ENCODE measurements around the gene SLC38A4. TPM values are rescaled to one million over a fixed set of nuclear protein-coding genes. Genes with fewer than 3 reads are reported as not detected.

SLC38A4 gene
- polyA plus RNA-seq, 3 donors, result not detected

DNA sequence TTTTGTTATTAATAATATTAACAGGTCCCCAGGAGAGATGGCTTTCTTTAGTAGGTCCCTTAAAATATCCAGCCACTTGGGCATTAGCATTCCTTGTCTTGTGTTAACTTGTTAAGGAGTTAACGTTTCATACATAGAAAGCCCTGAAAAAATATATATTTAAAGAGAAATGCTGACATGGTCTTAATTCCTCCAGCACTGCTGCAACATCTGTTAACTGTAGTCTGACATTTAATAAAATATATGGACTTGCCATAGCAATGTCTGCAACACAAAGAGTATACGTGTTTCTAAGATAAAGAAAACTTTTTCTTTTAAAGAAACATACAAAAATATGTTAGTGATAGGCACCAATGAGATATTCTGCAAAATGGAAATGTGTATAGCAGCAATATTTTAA lies 10.0 kb downstream of the SLC38A4 start:
- TF ChIP-seq, protein P1, sequence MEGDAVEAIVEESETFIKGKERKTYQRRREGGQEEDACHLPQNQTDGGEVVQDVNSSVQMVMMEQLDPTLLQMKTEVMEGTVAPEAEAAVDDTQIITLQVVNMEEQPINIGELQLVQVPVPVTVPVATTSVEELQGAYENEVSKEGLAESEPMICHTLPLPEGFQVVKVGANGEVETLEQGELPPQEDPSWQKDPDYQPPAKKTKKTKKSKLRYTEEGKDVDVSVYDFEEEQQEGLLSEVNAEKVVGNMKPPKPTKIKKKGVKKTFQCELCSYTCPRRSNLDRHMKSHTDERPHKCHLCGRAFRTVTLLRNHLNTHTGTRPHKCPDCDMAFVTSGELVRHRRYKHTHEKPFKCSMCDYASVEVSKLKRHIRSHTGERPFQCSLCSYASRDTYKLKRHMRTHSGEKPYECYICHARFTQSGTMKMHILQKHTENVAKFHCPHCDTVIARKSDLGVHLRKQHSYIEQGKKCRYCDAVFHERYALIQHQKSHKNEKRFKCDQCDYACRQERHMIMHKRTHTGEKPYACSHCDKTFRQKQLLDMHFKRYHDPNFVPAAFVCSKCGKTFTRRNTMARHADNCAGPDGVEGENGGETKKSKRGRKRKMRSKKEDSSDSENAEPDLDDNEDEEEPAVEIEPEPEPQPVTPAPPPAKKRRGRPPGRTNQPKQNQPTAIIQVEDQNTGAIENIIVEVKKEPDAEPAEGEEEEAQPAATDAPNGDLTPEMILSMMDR (IDR thresholded peaks at IDR 0.05), result no peak
- Histone ChIP-seq H3K27me3 (ENCODE audit: control insufficient read depth in 2 of 2, insufficient read depth in 2 of 2, low read length in 2 of 2) (no peaks in the 10 kb centered on the region), H4K20me1 (ENCODE audit: insufficient read depth, low read length) (no peaks in the 10 kb centered on the region), H3K4me2 (replicated peaks; ENCODE audit: extremely low read depth, low read length, poor library complexity, severe bottlenecking) (no peak overlapping the region), H3K27ac (ENCODE audit: low read depth in 1 of 2, low read length in 2 of 2) (no peak overlapping the region), H3K9me3 (replicated peaks in 1 of 2; ENCODE audit: control insufficient read depth in 1 of 2, insufficient read depth in 1 of 2, low read length in 2 of 2) (no peaks in the 10 kb centered on the region), H3K4me1 (ENCODE audit: control insufficient read depth in 1 of 2, insufficient read depth in 2 of 2, low read length in 2 of 2) (no peaks in the 10 kb centered on the region), H3K79me2 (ENCODE audit: insufficient read depth, low read length) (no peaks in the 10 kb centered on the region), H2AFZ (ENCODE audit: insufficient read depth, low read depth, low read length, poor library complexity, severe bottlenecking) (no peak overlapping the region), H3K4me3 (replicated peaks in 1 of 3; ENCODE audit: low read depth in 2 of 3, low read length in 3 of 3) (no peak overlapping the region), H3K36me3 (replicated peaks in 1 of 2; ENCODE audit: control insufficient read depth in 1 of 2, insufficient read depth in 2 of 2, low read length in 2 of 2) (no peaks in the 10 kb centered on the region), H3K9ac (ENCODE audit: insufficient read depth, low read length, poor library complexity, severe bottlenecking) (no peak overlapping the region)
- no CpG with 5 or more reads among the region's 2 CpGs for WGBS (ENCODE audit: insufficient coverage)
- H3K4me3 Mint-ChIP-seq, result no peak overlapping the region
- peaks cover 0 to 3% (median 0%) of the 10 kb centered on the region in 7 donors for H3K9me3 Mint-ChIP-seq
- intact Hi-C loops (cut with micrococcal nuclease), result no loop called here
- DNase-seq, result no peak
- peaks cover 0 to 6% (median 4%) of the 10 kb centered on the region in 3 donors for H3K27me3 Mint-ChIP-seq (ENCODE audit: low read depth in 3 of 3)
- no peaks in the 10 kb centered on the region for H3K36me3 Mint-ChIP-seq
- no peak overlapping the region for H3K27ac Mint-ChIP-seq
- no peaks in the 10 kb centered on the region for H3K4me1 Mint-ChIP-seq

DNA sequence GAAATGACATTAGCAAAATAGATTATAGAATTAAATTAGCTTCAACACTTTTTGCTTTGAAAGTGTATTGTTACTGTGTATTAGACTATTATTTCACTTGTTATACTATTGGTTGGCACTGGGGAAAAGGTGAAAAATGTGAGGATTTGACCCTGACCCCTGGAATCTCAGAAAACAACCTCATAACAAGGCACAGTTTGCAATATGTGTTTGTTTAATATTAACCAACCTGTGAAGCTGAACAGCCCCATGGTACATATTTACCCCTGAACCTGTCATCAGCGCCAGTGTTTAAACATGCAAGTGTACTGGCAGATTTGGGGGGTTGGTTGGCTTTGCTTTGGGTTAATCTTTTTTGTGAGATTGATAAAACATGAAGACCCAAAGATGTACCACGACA lies 11.7 kb downstream of the SLC38A4 start:
- H3K4me1 Mint-ChIP-seq, result no peaks in the 10 kb centered on the region
- Histone ChIP-seq H2AFZ (ENCODE audit: insufficient read depth, low read depth, low read length, poor library complexity, severe bottlenecking) (no peak overlapping the region), H3K4me3 (replicated peaks in 1 of 3; ENCODE audit: low read depth in 2 of 3, low read length in 3 of 3) (no peak overlapping the region), H3K27ac (ENCODE audit: low read depth in 1 of 2, low read length in 2 of 2) (no peak overlapping the region), H3K27me3 (ENCODE audit: control insufficient read depth in 2 of 2, insufficient read depth in 2 of 2, low read length in 2 of 2) (no peaks in the 10 kb centered on the region), H3K9me3 (replicated peaks in 1 of 2; ENCODE audit: control insufficient read depth in 1 of 2, insufficient read depth in 1 of 2, low read length in 2 of 2) (no peaks in the 10 kb centered on the region), H4K20me1 (ENCODE audit: insufficient read depth, low read length) (no peaks in the 10 kb centered on the region), H3K9ac (ENCODE audit: insufficient read depth, low read length, poor library complexity, severe bottlenecking) (no peak overlapping the region), H3K4me1 (ENCODE audit: control insufficient read depth in 1 of 2, insufficient read depth in 2 of 2, low read length in 2 of 2) (no peaks in the 10 kb centered on the region), H3K4me2 (replicated peaks; ENCODE audit: extremely low read depth, low read length, poor library complexity, severe bottlenecking) (no peak overlapping the region), H3K36me3 (replicated peaks in 1 of 2; ENCODE audit: control insufficient read depth in 1 of 2, insufficient read depth in 2 of 2, low read length in 2 of 2) (no peaks in the 10 kb centered on the region), H3K79me2 (ENCODE audit: insufficient read depth, low read length) (no peaks in the 10 kb centered on the region)
- no CpG with 5 or more reads among the region's 2 CpGs for WGBS (ENCODE audit: insufficient coverage)
- no peak overlapping the region for H3K4me3 Mint-ChIP-seq
- H3K27ac Mint-ChIP-seq, result no peak overlapping the region
- DNase-seq, result no peak
- H3K36me3 Mint-ChIP-seq, result no peaks in the 10 kb centered on the region
- peaks cover 0 to 6% (median 4%) of the 10 kb centered on the region in 3 donors for H3K27me3 Mint-ChIP-seq (ENCODE audit: low read depth in 3 of 3)
- no peaks in the 10 kb centered on the region for H3K9me3 Mint-ChIP-seq
- intact Hi-C loops (cut with micrococcal nuclease), result no loop called here
- TF ChIP-seq, protein P1 (IDR thresholded peaks at IDR 0.05), result no peak

Measured in CD14-positive monocyte (primary cell).